K562 (cell line): Measurements from ENCODE around the gene SERPINE1. TPM values are rescaled to one million over a fixed set of nuclear protein-coding genes. Genes with fewer than 3 reads are reported as not detected.

Experiments
- AFF1 ChIP-seq, 2 experiments: fragments of 450-650 bp; IDR thresholded peaks; 2 replicates each; pipeline ENCODE4 v1.6.1; 2018; ENCODE audit warnings: mild to moderate bottlenecking in 2 of 2, low read depth in 1 of 2; ENCODE audit not compliant: partially characterized antibody in 2 of 2
- ATF7 ChIP-seq: fragments of 450-650 bp; IDR thresholded peaks from 2 replicates; pipeline ENCODE4 v1.7.1; 2014; ENCODE audit warnings: mild to moderate bottlenecking, moderate library complexity
- CEBPG ChIP-seq, 3 experiments: fragments of 200-800 bp in 1 of 3; sonication (Bioruptor generic) in 1 of 3; sonication (generic) in 1 of 3; formaldehyde crosslinking in 1 of 3; IDR thresholded peaks in 2 of 3; conservative IDR thresholded peaks in 1 of 3; 2 replicates each; pipeline versions ENCODE4 v1.6.1 to v1.8.0; 2016 to 2022; ENCODE audit warnings: missing compliant biosample characterization in 2 of 3, missing genetic modification characterization in 2 of 3, mild to moderate bottlenecking in 1 of 3, missing genetic modification reagents in 1 of 3
- FOSL1 ChIP-seq: fragments of 200-800 bp; sonication (Bioruptor generic); conservative IDR thresholded peaks from 2 replicates; pipeline ENCODE4 v1.6.1; 2016; ENCODE audit warnings: missing genetic modification characterization, missing compliant biosample characterization
- HDAC3 ChIP-seq: fragments of 450-650 bp; IDR thresholded peaks from 2 replicates; pipeline ENCODE4 v1.6.1; 2018; ENCODE audit warnings: borderline replicate concordance, mild to moderate bottlenecking, moderate library complexity; ENCODE audit not compliant: partially characterized antibody
- HIVEP1 ChIP-seq: fragments of 250-450 bp; sonication (Bioruptor Pico); IDR thresholded peaks from 2 replicates; pipeline ENCODE4 v1.4.0; 2020; ENCODE audit warnings: mild to moderate bottlenecking
- HNRNPL ChIP-seq: fragments of 200-400 bp; formaldehyde crosslinking; IDR thresholded peaks from 2 replicates; pipeline ENCODE4 v1.6.1; 2017; ENCODE audit warnings: low read depth, mild to moderate bottlenecking, low read length
- HOXB6 ChIP-seq: fragments of 250-450 bp; sonication (Bioruptor Pico); IDR thresholded peaks from 2 replicates; pipeline ENCODE4 v1.5.1; 2022; ENCODE audit warnings: mild to moderate bottlenecking, borderline replicate concordance
- KDM1A ChIP-seq, 2 experiments: fragments of 450-650 bp; IDR thresholded peaks; 2 replicates each; pipeline ENCODE4 v1.6.1; 2016; ENCODE audit warnings: mild to moderate bottlenecking in 2 of 2
- PCBP1 ChIP-seq: fragments of 200-400 bp; formaldehyde crosslinking; IDR thresholded peaks from 2 replicates; pipeline ENCODE4 v1.6.1; 2018; ENCODE audit warnings: mild to moderate bottlenecking, low read depth, low read length; ENCODE audit not compliant: poor library complexity, severe bottlenecking
- POLR2B ChIP-seq: fragments of 450-650 bp; IDR thresholded peaks from 2 replicates; pipeline ENCODE4 v1.6.1; 2018; ENCODE audit warnings: low read depth; ENCODE audit not compliant: partially characterized antibody
- SMARCA5 ChIP-seq: fragments of 450-650 bp; IDR thresholded peaks from 2 replicates; pipeline ENCODE4 v1.6.1; 2016
- SNAPC5 ChIP-seq: fragments of 250-450 bp; sonication (Bioruptor Pico); IDR thresholded peaks from 2 replicates; pipeline ENCODE4 v1.8.0; 2021; ENCODE audit warnings: moderate library complexity, mild to moderate bottlenecking, inconsistent platforms
- TRIM25 ChIP-seq: fragments of 450-650 bp; IDR thresholded peaks from 2 replicates; pipeline ENCODE4 v1.7.0; 2016; ENCODE audit warnings: borderline replicate concordance
- ZBTB11 ChIP-seq, 3 experiments: fragments of 200-800 bp in 1 of 3; fragments of 250-450 bp in 1 of 3; fragments of 450-650 bp in 1 of 3; sonication (Bioruptor Pico) in 1 of 3; sonication (Bioruptor generic) in 1 of 3; formaldehyde crosslinking in 1 of 3; IDR thresholded peaks; 2 replicates each; pipeline versions ENCODE4 v1.6.1 to v1.8.0; 2016 to 2022; ENCODE audit warnings: mild to moderate bottlenecking in 2 of 3, missing genetic modification characterization in 2 of 3, missing compliant biosample characterization in 1 of 3, moderate library complexity in 1 of 3
- ZBTB7A ChIP-seq: IDR thresholded peaks from 2 replicates; pipeline ENCODE4 v1.6.1; 2011; ENCODE audit warnings: low read depth, mild to moderate bottlenecking, low read length, moderate library complexity, borderline replicate concordance; ENCODE audit not compliant: control insufficient read depth
- ZNF224 ChIP-seq: sonication (generic); formaldehyde crosslinking; IDR thresholded peaks from 2 replicates; pipeline ENCODE4 v1.8.0; 2022; ENCODE audit warnings: mild to moderate bottlenecking, missing genetic modification reagents
- ZNF444 ChIP-seq: fragments of 250-450 bp; sonication (Bioruptor Pico); IDR thresholded peaks from 2 replicates; pipeline ENCODE4 v1.4.0; 2020; ENCODE audit warnings: mild to moderate bottlenecking, moderate library complexity
- polyA plus RNA-seq, 8 experiments: library from polyadenylated mRNA; depleted of rRNA in 4 of 8; stranded (reverse) in 5 of 8; unstranded in 3 of 8; fragments of >200 nt; fragmentation: Nextera tagmentation in 2 of 8; fragmentation: Illumina TruSeq in 1 of 8; extraction: Ambion mirVana in 2 of 8; extraction: Trizol in 1 of 8; gene quantifications; 2 replicates each; pipeline versions ENCODE4 v1.2.1 to v1.2.3, GENCODE V29; 2011 to 2014; ENCODE audit warnings: inconsistent platforms in 1 of 8, missing spikeins in 1 of 8
- total RNA-seq, 7 experiments: library from RNA; depleted of rRNA in 6 of 7; stranded (reverse); fragments of >200 nt in 6 of 7; fragmentation: Illumina TruSeq in 2 of 7; extraction: Trizol in 2 of 7; gene quantifications; 2 replicates each; pipeline versions ENCODE4 v1.2.1 to v1.2.3, GENCODE V29; 2011 to 2021; ENCODE audit warnings: low replicate concordance in 1 of 7

SERPINE1 gene
- total and polyA plus RNA-seq, 9 of the 15 experiments (the other 6 are each of a cell fraction or from before 2014, with no cell fraction given), result 0.22 to 4.8 (median 0.91) TPM

- TF ChIP-seq CEBPG (CRISPR knock-in tag; IDR thresholded peaks at IDR 0.05) (no peak), CEBPG (tag; conservative IDR thresholded peaks at IDR 0.05 in 1 of 2, IDR thresholded peaks at IDR 0.05 in 1 of 2) (no peak), HNRNPL (no peak), ZNF444 (CRISPR knock-in tag) (no peak), KDM1A (IDR thresholded peaks at IDR 0.05) (no peak), HIVEP1 (CRISPR knock-in tag) (no peak), AFF1 (IDR thresholded peaks at IDR 0.05; ENCODE audit: low read depth in 1 of 2, partially characterized antibody in 2 of 2) (no peak), FOSL1 (tag) (no peak), HOXB6 (no peak), ZBTB7A (peak; percentile 77), ZBTB11 (CRISPR knock-in tag; IDR thresholded peaks at IDR 0.05) (no peak), SNAPC5 (CRISPR knock-in tag) (no peak), TRIM25 (no peak), POLR2B (no peak), ZNF224 (CRISPR knock-in tag) (no peak), HDAC3 (no peak), SMARCA5 (no peak), ATF7 (no peak), PCBP1 (peak; percentile 0)
These were observed 27.8 kb downstream of the SERPINE1 start (continued) for GRCh38 chr7:101154693-101155102.
